SH-SY5Y (cell line): ENCODE measurements around the gene PCDHGA1.

Source experiments
- GATA2 ChIP-seq: IDR thresholded peaks from 2 replicates; pipeline ENCODE4 v1.6.1; 2011; ENCODE audit warnings: mild to moderate bottlenecking, low read depth, low read length
- GATA3 ChIP-seq: IDR thresholded peaks from 2 replicates; pipeline ENCODE4 v1.6.1; 2011; ENCODE audit warnings: low read depth, mild to moderate bottlenecking, low read length, moderate library complexity

- TF ChIP-seq GATA2, result no peak
- no peak for TF ChIP-seq GATA3
Observed at GRCh38 chr5:141409598-141410306, 79.4 kb downstream of the PCDHGA1 start.
